ENCODE measurements around the gene SPATA31E1.

DNA sequence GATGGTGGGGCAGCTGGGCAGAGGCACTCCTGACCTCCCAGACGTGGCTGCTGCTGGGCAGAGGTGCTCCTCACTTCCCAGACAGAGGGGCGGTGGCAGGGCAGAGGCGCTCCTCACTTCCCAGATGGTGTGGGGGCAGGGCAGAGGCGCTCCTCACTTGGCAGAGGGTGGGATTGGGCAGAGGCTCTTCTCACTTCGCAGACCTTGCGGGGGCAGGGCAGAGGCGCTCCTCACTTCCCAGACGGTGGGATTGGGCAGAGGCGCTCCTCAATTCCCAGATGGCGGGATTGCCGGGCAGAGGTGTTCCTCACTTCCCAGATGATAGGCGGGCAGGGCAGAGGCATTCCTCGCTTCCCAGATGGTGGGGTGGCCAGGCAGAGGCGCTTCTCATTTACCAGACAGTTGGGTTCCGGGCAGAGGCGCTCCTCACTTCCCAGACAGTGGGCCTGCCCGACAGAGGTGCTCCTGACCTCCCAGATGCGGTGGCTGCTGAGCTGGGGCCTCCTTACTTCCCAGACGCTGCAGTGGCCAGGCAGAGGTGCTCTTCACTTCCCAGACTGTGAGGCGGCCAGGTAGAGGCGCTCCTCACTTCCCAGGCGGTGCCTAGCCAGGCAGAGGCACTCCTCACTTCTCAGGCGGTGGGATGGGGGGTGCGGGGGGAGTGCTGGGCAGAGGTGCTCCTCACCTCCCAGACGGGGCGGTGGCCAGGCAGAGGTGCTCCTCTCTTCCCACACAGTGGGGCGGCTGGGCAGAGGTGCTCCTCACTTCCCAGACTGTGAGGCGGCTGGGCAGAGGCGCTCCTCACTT is 25.3 kb upstream of the SPATA31E1 start:
- TF ChIP-seq CTCF (IDR thresholded peaks at IDR 0.05 in 2 of 3, conservative IDR thresholded peaks at IDR 0.05 in 1 of 3; ENCODE audit: control insufficient read depth in 2 of 3, extremely low read depth in 1 of 3, insufficient read depth in 1 of 3, low read depth in 3 of 3, low read length in 3 of 3) (no peak), SMC3 (IDR thresholded peaks at IDR 0.05; ENCODE audit: borderline replicate concordance, low read length) (no peak), SP1 (IDR thresholded peaks at IDR 0.05; ENCODE audit: low read depth, low read length) (no peak), SMAD1 (IDR thresholded peaks at IDR 0.05; ENCODE audit: low read depth, partially characterized antibody) (no peak), NFYB (IDR thresholded peaks at IDR 0.05; ENCODE audit: insufficient read depth, low read depth, low read length) (no peak), POLR2A (IDR thresholded peaks at IDR 0.05; ENCODE audit: low read depth, low read length) (no peak)

All from GM12878 (cell line).